IMR-90 (cell line): ENCODE results near the gene KDM5A.

Experiments
- POLR2A ChIP-seq: IDR thresholded peaks from 2 replicates; pipeline ENCODE4 v1.6.1; 2012; ENCODE audit warnings: mild to moderate bottlenecking, low read depth, low read length
- TF ChIP-seq, protein P1 (sequence below): conservative IDR thresholded peaks from 2 replicates; pipeline ENCODE4 v1.5.1; 2012; ENCODE audit warnings: mild to moderate bottlenecking, low read depth, low read length, improper control_type of control experiment

DNA sequence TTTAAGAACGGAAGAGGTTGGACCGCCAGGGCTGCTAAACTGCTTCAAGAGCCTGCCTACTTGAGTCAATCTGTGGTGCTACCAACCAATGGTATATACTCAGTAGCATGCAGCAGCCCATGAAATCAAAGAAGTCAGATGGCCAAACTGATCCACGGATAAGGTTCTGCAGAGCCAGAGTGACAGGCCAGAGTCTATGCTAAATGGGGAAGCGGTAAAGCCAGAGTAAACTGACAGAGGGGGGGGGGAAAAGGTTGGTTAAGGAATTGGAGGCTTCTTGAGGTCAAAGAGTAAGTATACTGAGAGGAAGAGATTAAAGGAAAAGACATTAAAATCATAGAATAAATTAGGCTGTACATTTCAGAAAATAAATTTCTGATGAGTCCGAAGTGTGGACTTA lies 111.1 kb downstream of the KDM5A start:
- TF ChIP-seq, protein P1, sequence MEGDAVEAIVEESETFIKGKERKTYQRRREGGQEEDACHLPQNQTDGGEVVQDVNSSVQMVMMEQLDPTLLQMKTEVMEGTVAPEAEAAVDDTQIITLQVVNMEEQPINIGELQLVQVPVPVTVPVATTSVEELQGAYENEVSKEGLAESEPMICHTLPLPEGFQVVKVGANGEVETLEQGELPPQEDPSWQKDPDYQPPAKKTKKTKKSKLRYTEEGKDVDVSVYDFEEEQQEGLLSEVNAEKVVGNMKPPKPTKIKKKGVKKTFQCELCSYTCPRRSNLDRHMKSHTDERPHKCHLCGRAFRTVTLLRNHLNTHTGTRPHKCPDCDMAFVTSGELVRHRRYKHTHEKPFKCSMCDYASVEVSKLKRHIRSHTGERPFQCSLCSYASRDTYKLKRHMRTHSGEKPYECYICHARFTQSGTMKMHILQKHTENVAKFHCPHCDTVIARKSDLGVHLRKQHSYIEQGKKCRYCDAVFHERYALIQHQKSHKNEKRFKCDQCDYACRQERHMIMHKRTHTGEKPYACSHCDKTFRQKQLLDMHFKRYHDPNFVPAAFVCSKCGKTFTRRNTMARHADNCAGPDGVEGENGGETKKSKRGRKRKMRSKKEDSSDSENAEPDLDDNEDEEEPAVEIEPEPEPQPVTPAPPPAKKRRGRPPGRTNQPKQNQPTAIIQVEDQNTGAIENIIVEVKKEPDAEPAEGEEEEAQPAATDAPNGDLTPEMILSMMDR = no peak
- no peak for TF ChIP-seq POLR2A
